Transverse colon (tissue), 4 donors: ENCODE measurements around the gene SEMA3C. TPM values are rescaled to one million over a fixed set of nuclear protein-coding genes. Genes with fewer than 3 reads are reported as not detected.

Experiments used
- DNase-seq: peaks from one replicate; pipeline ENCODE4 v3.0.0-alpha.2; 2019
- H3K27ac ChIP-seq, 4 donors: fragments of 200-600 bp; sonication (generic); 2 replicates each; pipeline ENCODE4 v1.5.1; 2016 to 2018; ENCODE audit warnings: inconsistent platforms in 4 of 4
- H3K27me3 ChIP-seq: fragments of 200-600 bp; sonication (generic); 2 replicates; pipeline ENCODE4 v1.5.1; 2017; ENCODE audit warnings: inconsistent platforms
- H3K36me3 ChIP-seq, 4 donors: fragments of 200-600 bp; sonication (generic); 2 replicates each; pipeline ENCODE4 v1.5.1; 2017 to 2019; ENCODE audit warnings: inconsistent platforms in 4 of 4
- H3K4me1 ChIP-seq, 4 donors: fragments of 200-600 bp; sonication (generic); 2 replicates each; pipeline ENCODE4 v1.5.1; 2017 to 2020; ENCODE audit warnings: inconsistent platforms in 4 of 4
- H3K4me3 ChIP-seq, 4 donors: fragments of 200-600 bp; sonication (generic); 1 replicate in 1 of 4; 2 replicates in 3 of 4; pipeline versions ENCODE4 v1.5.1 to v1.6.1; 2017 to 2019; ENCODE audit warnings: inconsistent platforms in 4 of 4
- H3K9me3 ChIP-seq, 2 donors: fragments of 200-600 bp; sonication (generic); 2 replicates each; pipeline ENCODE4 v1.5.1; 2017 to 2019; ENCODE audit warnings: inconsistent platforms in 2 of 2
- EP300 ChIP-seq: sonication (generic); formaldehyde crosslinking; IDR thresholded peaks from one replicate; pipeline ENCODE4 v1.6.1; 2017; ENCODE audit warnings: antibody characterized with exemption, low read depth
- POLR2A ChIP-seq: fragments of 450-650 bp; IDR thresholded peaks from one replicate; pipeline ENCODE4 v1.6.1; 2016; ENCODE audit warnings: antibody characterized with exemption, mild to moderate bottlenecking, moderate library complexity
- POLR2AphosphoS5 ChIP-seq, 3 donors: sonication (generic); formaldehyde crosslinking; IDR thresholded peaks; one replicate each; pipeline ENCODE4 v1.6.1; 2016; ENCODE audit warnings: antibody characterized with exemption in 3 of 3
- WGBS, 2 donors: methylation state at CpG; one replicate each; pipeline ENCODE4 v1.1.5; 2018; ENCODE audit warnings: low coverage in 1 of 2; 5-methylcytosine and 5-hydroxymethylcytosine counted together
- in situ Hi-C, 4 donors: fragments of 200-750 bp; cut with MboI; loops; one replicate each; pipeline versions ENCODE4 v1.15.0 to v1.15.1; 2017; ENCODE audit warnings: low sequenced_read_pairs in 3 of 4, low pct_ligation_motif_present in 1 of 4, low pct_unique_long_range_greater_than_20kb in 1 of 4
- intact Hi-C: fragments of 100-400 bp; cut with DNase I; formaldehyde crosslinking; loops from one replicate; pipeline ENCODE4 v1.15.1; 2023; ENCODE audit warnings: low total_unique reads
- total RNA-seq, 4 donors: library from RNA; depleted of rRNA; stranded (reverse); fragments of >200 nt; gene quantifications; one replicate each; pipeline ENCODE4 v1.1.0, GENCODE V29; 2016
- TF ChIP-seq, protein P1 (sequence below), 5 experiments: fragments of 200-600 bp in 3 of 5; fragments of 450-650 bp in 2 of 5; sonication (generic) in 3 of 5; IDR thresholded peaks; 1 replicate in 2 of 5; 2 replicates in 3 of 5; pipeline ENCODE4 v1.5.1; 2016 to 2017; ENCODE audit warnings: antibody characterized with exemption in 5 of 5, inconsistent platforms in 3 of 5, mild to moderate bottlenecking in 2 of 5, moderate library complexity in 1 of 5

SEMA3C gene
- total RNA-seq, 4 donors from 2014 or later, result 34.0 to 83.8 (median 79.9) TPM

DNA sequence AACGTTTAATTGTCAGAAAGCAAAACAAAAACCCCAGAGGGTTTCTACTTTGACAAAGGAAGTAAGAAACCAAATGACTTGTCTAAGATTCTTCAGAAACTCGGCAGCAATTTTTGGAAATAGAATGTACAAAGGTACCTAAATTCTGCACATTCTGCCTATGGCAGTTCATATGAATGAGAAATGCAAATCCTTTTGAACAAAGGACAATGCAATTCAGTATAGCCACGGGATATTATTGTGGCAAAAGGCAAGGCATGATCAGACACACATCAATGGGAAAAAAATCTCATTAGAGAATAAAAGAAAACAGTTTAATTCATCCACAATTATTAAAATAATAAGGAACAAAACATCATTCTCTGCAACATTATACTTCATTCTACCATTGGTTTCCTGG, 93.4 kb downstream of the SEMA3C start:
- no peaks in the 10 kb centered on the region for H3K36me3 ChIP-seq
- no peak overlapping the region for H3K27ac ChIP-seq

DNA sequence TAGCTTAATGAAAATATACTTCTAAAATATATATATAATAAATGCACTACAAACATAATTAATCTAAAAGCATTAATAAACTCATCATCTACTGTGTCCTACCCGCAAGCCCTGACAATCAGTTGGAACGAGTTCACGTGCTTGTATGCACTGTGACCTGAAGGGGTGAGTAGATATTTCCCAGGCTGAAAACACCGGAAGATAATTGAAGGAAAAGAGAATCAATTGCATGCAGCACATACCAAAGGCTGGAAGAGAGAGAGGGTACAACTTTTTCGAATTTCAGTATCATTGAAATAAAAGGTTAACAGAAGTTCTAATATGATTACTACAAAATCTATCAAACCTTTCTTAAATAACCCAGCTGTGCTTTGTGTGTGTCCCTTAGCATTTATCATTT, 94.6 kb downstream of the SEMA3C start:
- H3K36me3 ChIP-seq, result no peaks in the 10 kb centered on the region
- intact Hi-C loops (no loop called here), in situ Hi-C loops (no loop called here)
- H3K27me3 ChIP-seq, result no peaks in the 10 kb centered on the region
- DNase-seq, result no peak
- no peaks in the 10 kb centered on the region for H3K9me3 ChIP-seq
- 77 to 81% methylated on average over 5 of the region's 5 CpGs for WGBS, 2 donors
- no peak overlapping the region for H3K27ac ChIP-seq
- no peak overlapping the region for H3K4me3 ChIP-seq
- peaks cover 0 to 40% (median 10%) of the 10 kb centered on the region in 4 donors for H3K4me1 ChIP-seq
- TF ChIP-seq, protein P1, sequence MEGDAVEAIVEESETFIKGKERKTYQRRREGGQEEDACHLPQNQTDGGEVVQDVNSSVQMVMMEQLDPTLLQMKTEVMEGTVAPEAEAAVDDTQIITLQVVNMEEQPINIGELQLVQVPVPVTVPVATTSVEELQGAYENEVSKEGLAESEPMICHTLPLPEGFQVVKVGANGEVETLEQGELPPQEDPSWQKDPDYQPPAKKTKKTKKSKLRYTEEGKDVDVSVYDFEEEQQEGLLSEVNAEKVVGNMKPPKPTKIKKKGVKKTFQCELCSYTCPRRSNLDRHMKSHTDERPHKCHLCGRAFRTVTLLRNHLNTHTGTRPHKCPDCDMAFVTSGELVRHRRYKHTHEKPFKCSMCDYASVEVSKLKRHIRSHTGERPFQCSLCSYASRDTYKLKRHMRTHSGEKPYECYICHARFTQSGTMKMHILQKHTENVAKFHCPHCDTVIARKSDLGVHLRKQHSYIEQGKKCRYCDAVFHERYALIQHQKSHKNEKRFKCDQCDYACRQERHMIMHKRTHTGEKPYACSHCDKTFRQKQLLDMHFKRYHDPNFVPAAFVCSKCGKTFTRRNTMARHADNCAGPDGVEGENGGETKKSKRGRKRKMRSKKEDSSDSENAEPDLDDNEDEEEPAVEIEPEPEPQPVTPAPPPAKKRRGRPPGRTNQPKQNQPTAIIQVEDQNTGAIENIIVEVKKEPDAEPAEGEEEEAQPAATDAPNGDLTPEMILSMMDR (IDR thresholded peaks at IDR 0.05), result no peak
- TF ChIP-seq EP300, result no peak

More for the DNA sequence above, 93.4 kb downstream of the SEMA3C start:
- in situ Hi-C loops, result no loop called here
- Histone ChIP-seq H3K4me1 (peaks cover 0 to 52% (median 15%) of the 10 kb centered on the region in 4 donors), H3K9me3 (no peaks in the 10 kb centered on the region), H3K4me3 (no peak overlapping the region), H3K27me3 (no peaks in the 10 kb centered on the region)
- TF ChIP-seq, protein P1 (IDR thresholded peaks at IDR 0.05), result no peak
- TF ChIP-seq POLR2A, result no peak
- TF ChIP-seq POLR2AphosphoS5 (IDR thresholded peaks at IDR 0.05), result no peak
- TF ChIP-seq EP300, result no peak
- no peak for DNase-seq
- intact Hi-C loops, result no loop called here
- 60 to 69% methylated on average over 3 of the region's 3 CpGs for WGBS, 2 donors

DNA sequence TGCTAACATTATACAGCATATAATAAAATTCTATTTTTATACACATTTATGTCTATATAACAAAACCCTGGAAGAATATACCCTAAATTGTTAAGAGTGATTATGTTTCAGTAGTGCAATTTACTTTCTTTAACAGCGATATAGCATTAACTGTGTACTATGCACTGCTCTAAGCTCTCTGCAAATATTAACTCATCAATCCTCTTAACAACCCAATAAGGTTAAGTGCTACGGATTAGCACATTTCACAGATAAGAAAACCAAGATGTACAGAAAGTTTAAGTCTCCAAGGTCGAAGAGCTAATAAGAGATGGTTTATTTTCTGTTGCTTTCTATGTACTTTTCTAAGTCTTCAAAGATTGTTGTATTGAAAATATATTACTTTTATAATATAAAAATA, 95.8 kb downstream of the SEMA3C start:
- H3K27me3 ChIP-seq, result no peaks in the 10 kb centered on the region
- H3K36me3 ChIP-seq, result no peaks in the 10 kb centered on the region
- H3K27ac ChIP-seq, result peak overlapping the region in 1 of 4 donors; percentile 20
- H3K4me3 ChIP-seq, result no peak overlapping the region
- no peak for DNase-seq
- intact Hi-C loops (no loop called here), in situ Hi-C loops (no loop called here)
- peaks cover 0 to 30% (median 10%) of the 10 kb centered on the region in 4 donors for H3K4me1 ChIP-seq
- TF ChIP-seq EP300, result no peak
- TF ChIP-seq, protein P1 (IDR thresholded peaks at IDR 0.05), result no peak
- no peak for TF ChIP-seq POLR2AphosphoS5 (IDR thresholded peaks at IDR 0.05)
- TF ChIP-seq POLR2A, result no peak
- WGBS, 2 donors, result 39 to 52% methylated on average over 3 of the region's 3 CpGs
- H3K9me3 ChIP-seq, result no peaks in the 10 kb centered on the region

DNA sequence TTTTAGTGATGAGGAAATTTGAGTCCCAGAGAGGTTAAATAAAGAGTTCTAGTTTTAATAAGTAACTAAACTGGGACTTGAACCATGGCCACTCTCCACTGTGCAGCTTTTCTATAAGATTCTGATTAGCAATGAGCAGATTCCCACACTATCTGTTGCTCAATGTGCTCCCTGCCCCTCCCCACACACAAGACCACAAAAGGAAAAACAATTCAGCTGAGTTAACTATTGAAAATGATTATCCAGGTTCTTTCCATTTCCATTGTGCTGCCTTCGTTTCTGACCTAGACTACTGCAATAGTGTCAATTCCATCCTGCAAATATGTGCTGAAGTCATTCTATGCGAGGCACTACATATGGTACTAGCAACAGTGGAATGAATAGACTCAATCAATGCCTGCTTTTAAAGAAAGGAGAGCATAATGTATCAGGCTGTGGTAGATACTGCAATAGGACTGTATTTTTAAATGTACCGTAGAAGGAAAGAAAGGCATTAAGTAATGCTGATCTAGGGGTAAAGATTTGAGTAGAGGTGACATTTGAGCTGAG, 97.0 kb downstream of the SEMA3C start:
- H3K27ac ChIP-seq, result no peak overlapping the region
- TF ChIP-seq, protein P1 (IDR thresholded peaks at IDR 0.05), result no peak
- TF ChIP-seq POLR2AphosphoS5 (IDR thresholded peaks at IDR 0.05), result no peak
- no peak for TF ChIP-seq EP300
- TF ChIP-seq POLR2A, result no peak

More for the DNA sequence above, 97.0 kb downstream of the SEMA3C start:
- peaks cover 0 to 18% (median 9%) of the 10 kb centered on the region in 4 donors for H3K4me1 ChIP-seq
- DNase-seq, result no peak
- intact Hi-C loops (no loop called here), in situ Hi-C loops (no loop called here)
- H3K36me3 ChIP-seq, result no peaks in the 10 kb centered on the region
- WGBS, 2 donors, result 57 to 86% methylated on average over 1 to 3 of the region's 3 CpGs
- no peaks in the 10 kb centered on the region for H3K27me3 ChIP-seq
- no peak overlapping the region for H3K4me3 ChIP-seq
- no peaks in the 10 kb centered on the region for H3K9me3 ChIP-seq
